ENCODE measurements around the gene TECPR1.

TECPR1 gene

GRCh38 chr7:98244871-98245270 is 7.2 kb downstream of the TECPR1 start:
- Histone ChIP-seq H3K27ac (ENCODE audit: insufficient read depth in 1 of 2, low read depth in 1 of 2, low read length in 2 of 2, poor library complexity in 1 of 2, severe bottlenecking in 2 of 2) (no peak overlapping the region), H3K4me1 (ENCODE audit: control extremely low read depth in 1 of 4, control insufficient read depth in 4 of 4, insufficient read depth in 4 of 4, low read length in 3 of 4) (peaks cover 0 to 6% (median 0%) of the 10 kb centered on the region in 4 experiments), H3K4me3 (ENCODE audit: control insufficient read depth in 1 of 7, extremely low read depth in 1 of 7, insufficient read depth in 4 of 7, low read depth in 2 of 7, low read length in 6 of 7) (no peak overlapping the region), H3K36me3 (ENCODE audit: control insufficient read depth in 4 of 4, insufficient read depth in 4 of 4, low read length in 3 of 4) (peaks cover 0 to 12% (median 2%) of the 10 kb centered on the region in 4 experiments), H3K27me3 (replicated peaks in 2 of 5; ENCODE audit: control insufficient read depth in 4 of 5, insufficient read depth in 5 of 5, low read length in 4 of 5) (no peaks in the 10 kb centered on the region), H3K9me3 (ENCODE audit: control extremely low read depth in 1 of 5, control insufficient read depth in 4 of 5, insufficient read depth in 2 of 5, low read depth in 1 of 5, low read length in 4 of 5) (no peaks in the 10 kb centered on the region)
- POLR2A ChIA-PET, result no interaction called here
- no peak for DNase-seq
- WGBS (ENCODE audit: insufficient coverage), result 97% methylated on average over 6 of the region's 14 CpGs
- CTCF ChIA-PET, result no interaction called here

DNA sequence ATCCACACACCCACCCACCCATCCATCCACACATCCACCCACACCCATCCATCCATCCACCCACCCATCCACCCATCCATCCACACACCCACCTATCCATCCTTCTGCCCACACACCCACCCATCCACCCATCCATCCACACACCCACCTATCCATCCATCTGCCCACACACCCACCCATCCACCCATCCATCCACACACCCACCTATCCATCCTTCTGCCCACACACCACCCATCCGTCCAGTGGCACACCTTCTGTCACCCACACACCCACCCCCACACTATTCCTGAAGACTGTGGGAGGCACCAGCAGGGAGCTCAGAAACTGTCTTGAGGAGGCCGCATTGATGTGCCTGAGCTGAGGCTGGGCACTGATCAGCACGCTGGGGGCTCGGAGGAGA is 9.1 kb downstream of the TECPR1 start:
- ChIA-PET POLR2A (no interaction called here), CTCF (no interaction called here)
- DNase-seq, result no peak
- H3K27ac ChIP-seq (ENCODE audit: insufficient read depth in 1 of 2, low read depth in 1 of 2, low read length in 2 of 2, poor library complexity in 1 of 2, severe bottlenecking in 2 of 2), result no peak overlapping the region
- WGBS (ENCODE audit: insufficient coverage), result 95% methylated on average over 3 of the region's 4 CpGs
- H3K9me3 ChIP-seq (ENCODE audit: control extremely low read depth in 1 of 5, control insufficient read depth in 4 of 5, insufficient read depth in 2 of 5, low read depth in 1 of 5, low read length in 4 of 5), result no peaks in the 10 kb centered on the region
- H3K4me1 ChIP-seq (ENCODE audit: control extremely low read depth in 1 of 4, control insufficient read depth in 4 of 4, insufficient read depth in 4 of 4, low read length in 3 of 4), result no peaks in the 10 kb centered on the region
- H3K4me3 ChIP-seq (ENCODE audit: control insufficient read depth in 1 of 7, extremely low read depth in 1 of 7, insufficient read depth in 4 of 7, low read depth in 2 of 7, low read length in 6 of 7), result no peak overlapping the region
- no peaks in the 10 kb centered on the region for H3K27me3 ChIP-seq (replicated peaks in 2 of 5; ENCODE audit: control insufficient read depth in 4 of 5, insufficient read depth in 5 of 5, low read length in 4 of 5)
- peaks cover 0 to 25% (median 5%) of the 10 kb centered on the region in 4 experiments for H3K36me3 ChIP-seq (ENCODE audit: control insufficient read depth in 4 of 4, insufficient read depth in 4 of 4, low read length in 3 of 4)

DNA sequence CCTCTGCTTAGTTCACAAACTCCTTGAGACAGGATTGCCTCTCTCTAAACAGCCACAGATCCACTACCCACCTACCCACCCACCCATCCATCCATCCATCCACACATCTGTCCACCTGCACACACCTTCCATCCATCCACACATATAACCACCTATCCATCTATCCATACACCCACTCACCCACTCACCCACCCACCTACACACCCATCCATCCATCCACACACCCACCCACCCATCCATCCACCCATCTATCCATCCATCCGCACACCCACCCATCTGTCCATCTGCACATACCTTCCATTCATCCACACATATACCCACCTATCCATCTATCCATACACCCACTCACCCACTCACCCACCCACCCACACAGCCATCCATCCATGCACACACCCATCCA is 9.7 kb downstream of the TECPR1 start:
- no peaks in the 10 kb centered on the region for H3K9me3 ChIP-seq (ENCODE audit: control extremely low read depth in 1 of 5, control insufficient read depth in 4 of 5, insufficient read depth in 2 of 5, low read depth in 1 of 5, low read length in 4 of 5)
- POLR2A ChIA-PET, result no interaction called here
- no peak overlapping the region for H3K27ac ChIP-seq (ENCODE audit: insufficient read depth in 1 of 2, low read depth in 1 of 2, low read length in 2 of 2, poor library complexity in 1 of 2, severe bottlenecking in 2 of 2)
- no peak overlapping the region for H3K4me3 ChIP-seq (ENCODE audit: control insufficient read depth in 1 of 7, extremely low read depth in 1 of 7, insufficient read depth in 4 of 7, low read depth in 2 of 7, low read length in 6 of 7)
- H3K4me1 ChIP-seq (ENCODE audit: control extremely low read depth in 1 of 4, control insufficient read depth in 4 of 4, insufficient read depth in 4 of 4, low read length in 3 of 4), result no peaks in the 10 kb centered on the region
- WGBS (ENCODE audit: insufficient coverage), result 80% methylated on average over 1 of the region's 1 CpG
- CTCF ChIA-PET, result interaction anchor here (1.0 kb wide), 1 partner anchor 9 kb away, joined by 3 read pairs; no protein-coding TSS in a partner anchor
- H3K36me3 ChIP-seq (ENCODE audit: control insufficient read depth in 4 of 4, insufficient read depth in 4 of 4, low read length in 3 of 4), result peaks cover 0 to 25% (median 5%) of the 10 kb centered on the region in 4 experiments
- no peak for DNase-seq
- H3K27me3 ChIP-seq (replicated peaks in 2 of 5; ENCODE audit: control insufficient read depth in 4 of 5, insufficient read depth in 5 of 5, low read length in 4 of 5), result no peaks in the 10 kb centered on the region

DNA sequence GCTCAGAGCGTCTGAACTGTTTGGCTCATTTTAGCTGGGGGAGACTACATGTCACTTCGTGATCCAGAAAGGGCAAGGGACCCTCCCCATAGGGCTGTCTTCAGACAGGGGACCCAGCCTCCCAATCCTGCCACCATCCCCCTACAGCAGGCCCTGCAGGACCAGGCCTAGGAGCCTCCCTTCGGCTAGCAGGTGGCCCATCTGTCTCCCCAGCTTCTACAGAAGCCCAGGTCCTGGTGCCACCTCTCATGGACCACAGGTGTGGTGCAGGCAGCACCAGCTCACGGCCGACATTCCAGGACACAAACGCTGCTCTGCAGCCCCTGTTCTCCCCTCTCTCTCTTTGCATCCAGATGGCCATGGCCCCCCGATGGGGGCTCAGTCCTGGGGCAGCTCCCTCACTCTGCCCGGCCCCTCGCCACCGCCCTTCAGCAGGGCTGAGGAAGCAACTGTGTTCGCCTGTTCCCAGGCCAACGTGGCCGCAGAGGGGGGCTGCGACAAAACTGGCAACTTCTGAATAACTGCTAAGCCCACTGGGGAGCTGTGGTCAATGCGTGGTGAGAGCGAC is 10.3 kb downstream of the TECPR1 start:
- H3K27ac ChIP-seq (ENCODE audit: insufficient read depth in 1 of 2, low read depth in 1 of 2, low read length in 2 of 2, poor library complexity in 1 of 2, severe bottlenecking in 2 of 2), result no peak overlapping the region
- H3K36me3 ChIP-seq (ENCODE audit: control insufficient read depth in 4 of 4, insufficient read depth in 4 of 4, low read length in 3 of 4), result peaks cover 0 to 26% (median 5%) of the 10 kb centered on the region in 4 experiments
- ChIA-PET CTCF (interaction anchor here (0.8 to 1.0 kb wide), 2 partner anchors 9 to 38 kb away, joined by 3 read pairs; no protein-coding TSS in a partner anchor), POLR2A (no interaction called here)
- no peaks in the 10 kb centered on the region for H3K27me3 ChIP-seq (replicated peaks in 2 of 5; ENCODE audit: control insufficient read depth in 4 of 5, insufficient read depth in 5 of 5, low read length in 4 of 5)
- DNase-seq, result no peak
- WGBS (ENCODE audit: insufficient coverage), result 94% methylated on average over 15 of the region's 16 CpGs
- no peaks in the 10 kb centered on the region for H3K9me3 ChIP-seq (ENCODE audit: control extremely low read depth in 1 of 5, control insufficient read depth in 4 of 5, insufficient read depth in 2 of 5, low read depth in 1 of 5, low read length in 4 of 5)
- no peaks in the 10 kb centered on the region for H3K4me1 ChIP-seq (ENCODE audit: control extremely low read depth in 1 of 4, control insufficient read depth in 4 of 4, insufficient read depth in 4 of 4, low read length in 3 of 4)
- H3K4me3 ChIP-seq (ENCODE audit: control insufficient read depth in 1 of 7, extremely low read depth in 1 of 7, insufficient read depth in 4 of 7, low read depth in 2 of 7, low read length in 6 of 7), result no peak overlapping the region

DNA sequence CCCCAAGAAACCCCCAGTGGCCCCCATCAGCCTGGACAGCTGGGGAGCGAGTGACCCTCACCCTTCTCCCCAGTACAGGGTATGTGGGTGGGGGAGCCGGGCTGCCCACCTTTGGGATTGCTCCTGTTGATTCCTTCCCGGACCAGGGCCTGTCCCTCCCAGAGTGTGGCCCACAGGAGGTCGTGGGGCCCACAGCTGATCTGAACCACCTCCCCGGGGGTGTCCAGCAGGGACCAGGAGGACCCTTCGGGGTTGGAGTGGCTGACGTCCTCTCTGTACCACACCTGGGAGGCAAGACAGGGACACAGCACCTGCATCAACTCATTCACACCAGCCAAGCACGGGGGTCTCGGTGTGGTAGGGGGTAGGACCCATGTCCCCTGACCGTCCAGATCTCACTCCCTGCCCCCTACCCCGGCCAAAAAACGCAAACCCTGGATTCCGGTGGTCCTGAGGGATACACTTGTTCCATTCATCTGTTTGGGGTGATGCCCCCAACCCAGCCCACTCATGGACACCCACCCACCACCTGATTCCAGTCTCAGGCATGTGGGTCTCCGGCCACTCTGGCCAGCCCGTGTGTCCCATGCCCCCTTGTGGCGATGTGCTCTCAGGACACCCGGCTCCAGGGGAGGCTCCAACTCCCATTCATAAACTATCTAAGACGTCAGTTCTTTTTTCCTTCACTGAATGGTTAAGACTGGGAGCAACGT is 10.9 kb downstream of the TECPR1 start:
- peak in 2 of 3 donors; percentile 9 to 17 for DNase-seq
- Histone ChIP-seq H3K27me3 (replicated peaks in 2 of 5; ENCODE audit: control insufficient read depth in 4 of 5, insufficient read depth in 5 of 5, low read length in 4 of 5) (no peaks in the 10 kb centered on the region), H3K4me1 (ENCODE audit: control extremely low read depth in 1 of 4, control insufficient read depth in 4 of 4, insufficient read depth in 4 of 4, low read length in 3 of 4) (no peaks in the 10 kb centered on the region), H3K27ac (ENCODE audit: insufficient read depth in 1 of 2, low read depth in 1 of 2, low read length in 2 of 2, poor library complexity in 1 of 2, severe bottlenecking in 2 of 2) (no peak overlapping the region), H3K9me3 (ENCODE audit: control extremely low read depth in 1 of 5, control insufficient read depth in 4 of 5, insufficient read depth in 2 of 5, low read depth in 1 of 5, low read length in 4 of 5) (no peaks in the 10 kb centered on the region), H3K4me3 (ENCODE audit: control insufficient read depth in 1 of 7, extremely low read depth in 1 of 7, insufficient read depth in 4 of 7, low read depth in 2 of 7, low read length in 6 of 7) (no peak overlapping the region), H3K36me3 (ENCODE audit: control insufficient read depth in 4 of 4, insufficient read depth in 4 of 4, low read length in 3 of 4) (peaks cover 0 to 27% (median 5%) of the 10 kb centered on the region in 4 experiments)
- WGBS (ENCODE audit: insufficient coverage), result 73% methylated on average over 10 of the region's 19 CpGs
- ChIA-PET POLR2A (no interaction called here), CTCF (interaction anchor here (0.6 to 1.0 kb wide), 3 partner anchors 10 to 37 kb away, joined by 3 read pairs; no protein-coding TSS in a partner anchor)

GRCh38 chr7:98238976-98239375 is 13.1 kb downstream of the TECPR1 start:
- ChIA-PET CTCF (no interaction called here), POLR2A (no interaction called here)
- Histone ChIP-seq H3K4me1 (ENCODE audit: control extremely low read depth in 1 of 4, control insufficient read depth in 4 of 4, insufficient read depth in 4 of 4, low read length in 3 of 4) (no peaks in the 10 kb centered on the region), H3K4me3 (ENCODE audit: control insufficient read depth in 1 of 7, extremely low read depth in 1 of 7, insufficient read depth in 4 of 7, low read depth in 2 of 7, low read length in 6 of 7) (no peak overlapping the region), H3K9me3 (ENCODE audit: control extremely low read depth in 1 of 5, control insufficient read depth in 4 of 5, insufficient read depth in 2 of 5, low read depth in 1 of 5, low read length in 4 of 5) (no peaks in the 10 kb centered on the region), H3K27ac (ENCODE audit: insufficient read depth in 1 of 2, low read depth in 1 of 2, low read length in 2 of 2, poor library complexity in 1 of 2, severe bottlenecking in 2 of 2) (no peak overlapping the region), H3K36me3 (ENCODE audit: control insufficient read depth in 4 of 4, insufficient read depth in 4 of 4, low read length in 3 of 4) (peaks cover 0 to 24% (median 4%) of the 10 kb centered on the region in 4 experiments), H3K27me3 (replicated peaks in 2 of 5; ENCODE audit: control insufficient read depth in 4 of 5, insufficient read depth in 5 of 5, low read length in 4 of 5) (no peaks in the 10 kb centered on the region)
- WGBS (ENCODE audit: insufficient coverage), result 95% methylated on average over 5 of the region's 9 CpGs
- DNase-seq, result no peak

DNA sequence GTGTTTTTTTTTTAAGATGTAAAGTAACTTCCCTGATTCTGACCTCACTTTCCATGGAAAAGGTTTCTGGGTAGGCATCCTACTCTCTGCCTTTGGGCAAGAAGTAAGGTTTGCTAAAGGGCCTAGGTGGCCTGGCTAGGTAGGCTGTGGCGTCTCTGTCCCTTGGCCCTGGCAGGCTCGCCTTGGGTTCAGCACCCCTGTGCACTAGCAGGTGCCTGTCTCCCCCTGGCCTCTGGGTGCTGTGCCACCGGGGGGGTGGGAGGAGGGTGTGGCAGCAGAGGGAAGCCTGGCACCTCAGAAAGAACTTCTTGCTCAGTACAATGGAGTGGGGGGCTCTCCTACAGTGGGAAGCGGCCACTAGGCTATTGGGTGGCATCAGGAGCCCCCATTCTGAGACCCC is 14.0 kb downstream of the TECPR1 start:
- no peak for DNase-seq
- Histone ChIP-seq H3K36me3 (ENCODE audit: control insufficient read depth in 4 of 4, insufficient read depth in 4 of 4, low read length in 3 of 4) (peaks cover 0 to 23% (median 5%) of the 10 kb centered on the region in 4 experiments), H3K27ac (ENCODE audit: insufficient read depth in 1 of 2, low read depth in 1 of 2, low read length in 2 of 2, poor library complexity in 1 of 2, severe bottlenecking in 2 of 2) (no peak overlapping the region), H3K4me3 (ENCODE audit: control insufficient read depth in 1 of 7, extremely low read depth in 1 of 7, insufficient read depth in 4 of 7, low read depth in 2 of 7, low read length in 6 of 7) (no peak overlapping the region), H3K27me3 (replicated peaks in 2 of 5; ENCODE audit: control insufficient read depth in 4 of 5, insufficient read depth in 5 of 5, low read length in 4 of 5) (no peaks in the 10 kb centered on the region), H3K4me1 (ENCODE audit: control extremely low read depth in 1 of 4, control insufficient read depth in 4 of 4, insufficient read depth in 4 of 4, low read length in 3 of 4) (no peaks in the 10 kb centered on the region), H3K9me3 (ENCODE audit: control extremely low read depth in 1 of 5, control insufficient read depth in 4 of 5, insufficient read depth in 2 of 5, low read depth in 1 of 5, low read length in 4 of 5) (no peaks in the 10 kb centered on the region)
- 100% methylated on average over 3 of the region's 4 CpGs for WGBS (ENCODE audit: insufficient coverage)
- POLR2A ChIA-PET, result no interaction called here
- CTCF ChIA-PET, result no interaction called here

Measured in common myeloid progenitor, CD34-positive (primary cell).